Measurements from ENCODE around the gene PLEKHA4. TPM values are rescaled to one million over a fixed set of nuclear protein-coding genes. Genes with fewer than 3 reads are reported as not detected.

Gene PLEKHA4
- total and polyA plus RNA-seq, 9 of the 15 experiments (the other 6 are each of a cell fraction or from before 2014, with no cell fraction given): 0.07 to 30.8 (median 11.4) TPM

- TF ChIP-seq, protein P1, sequence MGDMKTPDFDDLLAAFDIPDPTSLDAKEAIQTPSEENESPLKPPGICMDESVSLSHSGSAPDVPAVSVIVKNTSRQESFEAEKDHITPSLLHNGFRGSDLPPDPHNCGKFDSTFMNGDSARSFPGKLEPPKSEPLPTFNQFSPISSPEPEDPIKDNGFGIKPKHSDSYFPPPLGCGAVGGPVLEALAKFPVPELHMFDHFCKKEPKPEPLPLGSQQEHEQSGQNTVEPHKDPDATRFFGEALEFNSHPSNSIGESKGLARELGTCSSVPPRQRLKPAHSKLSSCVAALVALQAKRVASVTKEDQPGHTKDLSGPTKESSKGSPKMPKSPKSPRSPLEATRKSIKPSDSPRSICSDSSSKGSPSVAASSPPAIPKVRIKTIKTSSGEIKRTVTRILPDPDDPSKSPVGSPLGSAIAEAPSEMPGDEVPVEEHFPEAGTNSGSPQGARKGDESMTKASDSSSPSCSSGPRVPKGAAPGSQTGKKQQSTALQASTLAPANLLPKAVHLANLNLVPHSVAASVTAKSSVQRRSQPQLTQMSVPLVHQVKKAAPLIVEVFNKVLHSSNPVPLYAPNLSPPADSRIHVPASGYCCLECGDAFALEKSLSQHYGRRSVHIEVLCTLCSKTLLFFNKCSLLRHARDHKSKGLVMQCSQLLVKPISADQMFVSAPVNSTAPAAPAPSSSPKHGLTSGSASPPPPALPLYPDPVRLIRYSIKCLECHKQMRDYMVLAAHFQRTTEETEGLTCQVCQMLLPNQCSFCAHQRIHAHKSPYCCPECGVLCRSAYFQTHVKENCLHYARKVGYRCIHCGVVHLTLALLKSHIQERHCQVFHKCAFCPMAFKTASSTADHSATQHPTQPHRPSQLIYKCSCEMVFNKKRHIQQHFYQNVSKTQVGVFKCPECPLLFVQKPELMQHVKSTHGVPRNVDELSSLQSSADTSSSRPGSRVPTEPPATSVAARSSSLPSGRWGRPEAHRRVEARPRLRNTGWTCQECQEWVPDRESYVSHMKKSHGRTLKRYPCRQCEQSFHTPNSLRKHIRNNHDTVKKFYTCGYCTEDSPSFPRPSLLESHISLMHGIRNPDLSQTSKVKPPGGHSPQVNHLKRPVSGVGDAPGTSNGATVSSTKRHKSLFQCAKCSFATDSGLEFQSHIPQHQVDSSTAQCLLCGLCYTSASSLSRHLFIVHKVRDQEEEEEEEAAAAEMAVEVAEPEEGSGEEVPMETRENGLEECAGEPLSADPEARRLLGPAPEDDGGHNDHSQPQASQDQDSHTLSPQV (IDR thresholded peaks at IDR 0.05): no peak
- TF ChIP-seq ZNF282 (CRISPR knock-in tag; IDR thresholded peaks at IDR 0.05): no peak
- TF ChIP-seq, protein P2, sequence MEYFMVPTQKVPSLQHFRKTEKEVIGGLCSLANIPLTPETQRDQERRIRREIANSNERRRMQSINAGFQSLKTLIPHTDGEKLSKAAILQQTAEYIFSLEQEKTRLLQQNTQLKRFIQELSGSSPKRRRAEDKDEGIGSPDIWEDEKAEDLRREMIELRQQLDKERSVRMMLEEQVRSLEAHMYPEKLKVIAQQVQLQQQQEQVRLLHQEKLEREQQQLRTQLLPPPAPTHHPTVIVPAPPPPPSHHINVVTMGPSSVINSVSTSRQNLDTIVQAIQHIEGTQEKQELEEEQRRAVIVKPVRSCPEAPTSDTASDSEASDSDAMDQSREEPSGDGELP (CRISPR knock-in tag; IDR thresholded peaks at IDR 0.05; ENCODE audit: borderline replicate concordance): no peak
- TF ChIP-seq, protein P3, sequence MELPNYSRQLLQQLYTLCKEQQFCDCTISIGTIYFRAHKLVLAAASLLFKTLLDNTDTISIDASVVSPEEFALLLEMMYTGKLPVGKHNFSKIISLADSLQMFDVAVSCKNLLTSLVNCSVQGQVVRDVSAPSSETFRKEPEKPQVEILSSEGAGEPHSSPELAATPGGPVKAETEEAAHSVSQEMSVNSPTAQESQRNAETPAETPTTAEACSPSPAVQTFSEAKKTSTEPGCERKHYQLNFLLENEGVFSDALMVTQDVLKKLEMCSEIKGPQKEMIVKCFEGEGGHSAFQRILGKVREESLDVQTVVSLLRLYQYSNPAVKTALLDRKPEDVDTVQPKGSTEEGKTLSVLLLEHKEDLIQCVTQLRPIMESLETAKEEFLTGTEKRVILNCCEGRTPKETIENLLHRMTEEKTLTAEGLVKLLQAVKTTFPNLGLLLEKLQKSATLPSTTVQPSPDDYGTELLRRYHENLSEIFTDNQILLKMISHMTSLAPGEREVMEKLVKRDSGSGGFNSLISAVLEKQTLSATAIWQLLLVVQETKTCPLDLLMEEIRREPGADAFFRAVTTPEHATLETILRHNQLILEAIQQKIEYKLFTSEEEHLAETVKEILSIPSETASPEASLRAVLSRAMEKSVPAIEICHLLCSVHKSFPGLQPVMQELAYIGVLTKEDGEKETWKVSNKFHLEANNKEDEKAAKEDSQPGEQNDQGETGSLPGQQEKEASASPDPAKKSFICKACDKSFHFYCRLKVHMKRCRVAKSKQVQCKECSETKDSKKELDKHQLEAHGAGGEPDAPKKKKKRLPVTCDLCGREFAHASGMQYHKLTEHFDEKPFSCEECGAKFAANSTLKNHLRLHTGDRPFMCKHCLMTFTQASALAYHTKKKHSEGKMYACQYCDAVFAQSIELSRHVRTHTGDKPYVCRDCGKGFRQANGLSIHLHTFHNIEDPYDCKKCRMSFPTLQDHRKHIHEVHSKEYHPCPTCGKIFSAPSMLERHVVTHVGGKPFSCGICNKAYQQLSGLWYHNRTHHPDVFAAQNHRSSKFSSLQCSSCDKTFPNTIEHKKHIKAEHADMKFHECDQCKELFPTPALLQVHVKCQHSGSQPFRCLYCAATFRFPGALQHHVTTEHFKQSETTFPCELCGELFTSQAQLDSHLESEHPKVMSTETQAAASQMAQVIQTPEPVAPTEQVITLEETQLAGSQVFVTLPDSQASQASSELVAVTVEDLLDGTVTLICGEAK (IDR thresholded peaks at IDR 0.05): peak; percentile 76
- TF ChIP-seq, protein P3 (CRISPR knock-in tag; IDR thresholded peaks at IDR 0.05): no peak
- TF ChIP-seq ZBTB8A (IDR thresholded peaks at IDR 0.05; ENCODE audit: partially characterized antibody): no peak
- TF ChIP-seq PML (IDR thresholded peaks at IDR 0.05; ENCODE audit: low read length): no peak
- no peak for TF ChIP-seq ZNF253 (CRISPR knock-in tag; conservative IDR thresholded peaks at IDR 0.05)
- no peak for TF ChIP-seq STAT6 (CRISPR knock-in tag; IDR thresholded peaks at IDR 0.05)
- TF ChIP-seq CSDE1 (IDR thresholded peaks at IDR 0.05): no peak; a peak in 1 of 4 replicates
These were observed at the start of gene PLEKHA4 (continued) for GRCh38 chr19:48868114-48868886.
